ENCODE measurements around the gene STX16.

GRCh38 chr20:58609026-58609425, 42.1 kb upstream of the STX16 start:
- no peak for TF ChIP-seq TCF12 (IDR thresholded peaks at IDR 0.05; ENCODE audit: low read depth)
- TF ChIP-seq CREB1 (IDR thresholded peaks at IDR 0.05; ENCODE audit: low read depth) = no peak
- TF ChIP-seq MAX (IDR thresholded peaks at IDR 0.05) = no peak
- TF ChIP-seq TAF1 (IDR thresholded peaks at IDR 0.05; ENCODE audit: low read depth) = no peak
- TF ChIP-seq RAD21 (IDR thresholded peaks at IDR 0.05; ENCODE audit: low read depth) = no peak
